KOPT-K1 (cell line): ENCODE data around the gene TRPC4AP.
"Not testable (repeated sequence)": the region's sequence is repeated elsewhere in the genome, so short reads cannot be mapped to it uniquely, and the experiment has no call there.

Source experiments
- H3K27ac ChIP-seq: fragments of 200-600 bp; sonication (generic); 2 replicates; pipeline ENCODE4 v1.5.1; 2016; ENCODE audit warnings: antibody characterized with exemption, mild to moderate bottlenecking, low read depth, low read length; ENCODE audit not compliant: poor library complexity, severe bottlenecking
- H3K36me3 ChIP-seq: fragments of 200-600 bp; sonication (generic); 2 replicates; pipeline ENCODE4 v1.5.1; 2017; ENCODE audit warnings: antibody characterized with exemption, mild to moderate bottlenecking, low read length, moderate library complexity; ENCODE audit not compliant: insufficient read depth
- H3K9me3 ChIP-seq: fragments of 200-600 bp; sonication (generic); 2 replicates; pipeline ENCODE4 v1.5.1; 2017; ENCODE audit warnings: antibody characterized with exemption, low read length, mild to moderate bottlenecking; ENCODE audit not compliant: insufficient read depth, poor library complexity, severe bottlenecking

TRPC4AP gene

DNA sequence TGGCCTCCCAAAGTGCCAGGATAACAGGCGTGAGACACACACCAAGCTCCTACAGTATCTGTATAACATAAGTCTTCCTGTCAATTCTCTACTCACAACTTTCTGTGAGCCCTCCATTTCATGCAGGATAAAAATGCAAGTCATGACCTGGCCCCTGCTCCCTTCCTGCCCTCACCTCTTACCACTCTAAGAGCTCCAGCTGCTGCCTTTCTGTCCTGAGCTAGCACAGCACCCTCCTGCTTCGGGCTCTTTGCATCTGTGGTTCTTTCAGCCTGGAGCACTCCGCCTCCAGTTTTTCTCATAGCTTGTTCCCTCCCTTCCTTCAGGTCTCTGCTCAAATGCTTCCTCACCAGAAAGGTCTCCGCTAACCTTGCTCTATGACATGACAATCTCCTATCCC, 23.7 kb upstream of the TRPC4AP start:
- Histone ChIP-seq H3K9me3 (no peaks in the 10 kb centered on the region), H3K36me3 (peaks cover 59% of the 10 kb centered on the region), H3K27ac (no peak overlapping the region)

DNA sequence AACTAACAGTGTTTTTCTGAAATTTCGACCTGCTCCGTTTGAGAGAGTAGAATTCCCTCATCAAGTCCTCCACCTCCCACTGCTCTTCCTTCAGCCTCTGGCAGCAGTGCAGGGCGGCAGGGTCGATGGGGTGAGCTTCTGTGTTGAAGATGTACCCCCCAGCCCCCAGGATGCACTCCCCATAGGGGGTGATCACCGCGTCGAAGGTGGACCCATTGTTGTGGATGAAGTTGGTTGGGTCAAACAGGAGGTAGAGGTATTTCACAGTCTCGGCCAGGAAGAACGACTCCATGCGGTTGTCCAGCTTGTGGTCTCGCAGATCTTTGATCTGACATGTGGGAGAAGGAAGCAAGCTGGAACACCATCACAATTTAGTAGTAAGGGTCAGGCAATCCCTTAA, 23.0 kb upstream of the TRPC4AP start:
- no peak overlapping the region for H3K27ac ChIP-seq
- H3K36me3 ChIP-seq, result peaks cover 56% of the 10 kb centered on the region
- H3K9me3 ChIP-seq, result no peaks in the 10 kb centered on the region

DNA sequence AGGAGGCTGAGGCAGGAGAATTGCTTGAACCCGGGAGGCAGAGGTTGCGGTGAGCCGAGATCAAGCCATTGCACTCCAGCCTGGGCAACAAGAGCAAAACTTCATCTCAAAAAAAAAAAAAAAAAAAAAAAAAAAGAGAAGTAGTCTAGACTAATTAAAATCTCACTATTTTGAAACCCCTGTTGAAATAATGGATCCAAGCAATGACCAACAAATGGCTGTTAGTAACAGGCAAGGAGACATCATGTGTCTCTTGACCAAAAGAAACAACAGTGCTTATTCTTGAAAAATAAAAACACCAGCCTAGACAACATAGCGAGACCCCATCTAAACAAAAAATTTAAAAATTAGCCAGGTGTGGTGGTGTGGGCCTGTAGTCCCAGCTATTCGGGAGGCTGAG, 19.7 kb upstream of the TRPC4AP start:
- not testable (repeated sequence) for H3K27ac ChIP-seq, H3K9me3 ChIP-seq
- H3K36me3 ChIP-seq, result peaks cover 26% of the 10 kb centered on the region

DNA sequence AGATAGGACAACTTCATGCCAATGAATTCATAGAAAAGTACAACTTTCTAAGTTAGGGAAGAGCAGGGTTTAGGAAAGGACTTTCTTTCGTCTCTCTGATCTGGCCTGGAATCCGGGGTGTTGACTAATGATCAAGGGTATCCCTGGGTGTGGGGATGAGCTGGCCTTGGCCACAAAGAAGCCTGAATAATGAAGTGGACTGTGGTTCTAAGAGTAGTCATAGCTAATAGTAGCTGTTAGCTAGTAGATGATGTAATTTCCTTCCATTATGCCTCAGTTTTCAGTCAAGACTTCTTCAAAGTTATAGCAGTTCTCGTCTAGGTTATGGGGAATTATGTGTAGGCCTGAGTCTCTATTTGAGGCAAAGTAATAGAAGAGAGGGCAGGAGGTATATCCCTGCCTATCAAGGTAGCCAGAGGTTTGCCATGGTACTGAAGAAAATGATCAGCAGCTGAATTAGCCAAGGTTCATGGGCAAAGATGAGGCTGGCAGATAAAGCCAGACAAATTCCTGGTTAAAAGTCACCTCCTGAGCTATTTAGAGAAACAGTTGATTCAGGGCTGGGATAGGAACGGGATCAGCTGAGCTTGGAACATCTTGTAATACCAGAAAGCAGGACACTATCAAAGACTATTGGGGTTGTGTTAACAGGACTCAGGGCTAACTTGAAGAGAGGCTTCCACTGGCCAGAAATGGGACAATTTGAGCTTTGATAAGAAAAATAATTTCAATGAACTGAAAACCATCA, 18.7 kb upstream of the TRPC4AP start:
- Histone ChIP-seq H3K9me3 (no peaks in the 10 kb centered on the region), H3K27ac (no peak overlapping the region), H3K36me3 (peaks cover 19% of the 10 kb centered on the region)

DNA sequence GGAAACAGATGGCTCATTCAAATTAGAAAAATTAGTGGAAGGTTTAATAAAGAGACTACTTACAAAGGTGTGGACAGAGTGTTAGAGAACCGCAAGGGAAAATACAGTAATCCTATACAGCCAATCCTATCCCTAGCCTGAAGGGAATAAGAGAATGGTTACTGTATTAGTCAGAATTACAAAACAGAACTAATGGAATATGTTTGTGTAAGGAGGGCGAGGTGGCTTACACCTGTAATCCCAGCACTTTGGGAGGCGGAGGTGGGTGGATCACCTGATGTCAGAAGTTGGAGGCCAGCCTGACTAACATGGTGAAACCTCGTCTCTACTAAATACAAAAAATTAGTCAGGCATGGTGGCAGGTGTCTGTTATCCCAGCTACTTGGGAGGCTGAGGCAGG, 16.3 kb upstream of the TRPC4AP start:
- H3K27ac ChIP-seq, result no peak overlapping the region
- no peaks in the 10 kb centered on the region for H3K36me3 ChIP-seq
- H3K9me3 ChIP-seq, result no peaks in the 10 kb centered on the region

DNA sequence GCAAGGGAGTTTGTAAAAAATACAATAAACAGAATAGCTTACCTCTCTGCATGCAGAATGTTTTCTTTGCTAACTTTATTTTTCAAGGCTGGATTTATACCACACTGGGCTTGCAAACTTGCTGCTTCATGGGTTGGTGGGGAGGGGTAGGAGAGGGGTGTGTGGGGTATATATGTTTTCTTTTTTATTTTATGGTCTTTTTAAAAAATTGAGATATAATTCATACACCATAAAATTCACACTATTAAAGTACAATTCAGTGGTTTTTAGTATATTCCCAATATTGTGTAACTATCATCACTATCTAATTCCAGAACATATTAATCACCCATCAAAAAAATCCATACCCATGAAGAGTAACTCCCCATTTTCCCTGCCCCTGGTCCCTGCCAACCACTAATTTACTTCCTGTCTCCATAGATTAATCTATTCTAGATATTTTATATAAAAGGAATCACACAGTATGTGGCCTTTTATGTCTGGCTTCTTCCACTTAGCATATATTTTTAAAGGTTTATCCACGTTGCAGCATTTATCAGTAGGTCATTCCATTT, 14.3 kb upstream of the TRPC4AP start:
- Histone ChIP-seq H3K9me3 (no peaks in the 10 kb centered on the region), H3K36me3 (no peaks in the 10 kb centered on the region), H3K27ac (no peak overlapping the region)

DNA sequence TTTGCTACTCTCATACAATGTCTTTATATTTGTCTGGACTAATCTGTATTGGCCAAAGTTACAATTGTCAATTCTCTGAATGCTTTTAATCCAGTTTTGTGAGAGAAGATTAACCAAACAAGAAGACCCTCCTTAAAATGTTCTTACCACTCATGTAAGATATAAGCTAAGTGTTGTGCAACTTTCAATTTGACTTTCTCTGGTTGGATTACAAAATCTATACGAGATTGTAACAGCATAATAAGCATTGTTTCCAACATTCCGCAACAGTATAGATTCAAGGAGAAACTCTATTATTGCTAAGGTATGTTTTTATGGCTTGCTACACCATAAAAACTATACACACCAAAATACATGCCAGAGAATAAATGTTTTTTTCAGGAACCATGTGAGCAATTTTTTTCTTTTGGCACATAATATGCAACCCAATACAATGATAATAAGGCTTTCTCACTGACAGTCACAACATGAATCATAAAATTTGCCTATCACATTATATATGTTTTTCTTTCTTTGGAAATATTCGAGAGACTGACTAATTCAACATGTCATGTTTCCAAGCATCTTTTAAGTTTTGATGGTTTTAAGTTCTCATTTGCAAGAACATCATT, 12.2 kb upstream of the TRPC4AP start:
- Histone ChIP-seq H3K9me3 (no peaks in the 10 kb centered on the region), H3K36me3 (no peaks in the 10 kb centered on the region), H3K27ac (no peak overlapping the region)

DNA sequence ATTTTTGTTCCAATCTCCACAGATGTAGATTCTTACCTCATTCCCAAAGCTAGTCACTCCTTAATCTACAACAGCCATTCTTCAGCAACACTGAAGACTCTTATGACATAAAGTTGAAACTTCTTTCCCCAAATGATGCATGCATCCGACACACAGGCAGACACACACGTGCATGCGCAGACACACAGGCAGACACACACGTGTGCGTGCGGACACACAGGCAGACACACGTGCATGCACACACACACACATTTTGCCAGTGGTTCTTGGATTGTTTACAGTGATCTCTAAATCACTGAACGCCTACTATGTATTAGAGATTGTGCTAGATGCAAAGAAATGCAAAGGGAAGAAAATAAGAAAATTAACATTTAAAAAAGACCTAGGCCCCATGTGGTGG, 9.0 kb upstream of the TRPC4AP start:
- Histone ChIP-seq H3K27ac (no peak overlapping the region), H3K36me3 (no peaks in the 10 kb centered on the region), H3K9me3 (no peaks in the 10 kb centered on the region)

DNA sequence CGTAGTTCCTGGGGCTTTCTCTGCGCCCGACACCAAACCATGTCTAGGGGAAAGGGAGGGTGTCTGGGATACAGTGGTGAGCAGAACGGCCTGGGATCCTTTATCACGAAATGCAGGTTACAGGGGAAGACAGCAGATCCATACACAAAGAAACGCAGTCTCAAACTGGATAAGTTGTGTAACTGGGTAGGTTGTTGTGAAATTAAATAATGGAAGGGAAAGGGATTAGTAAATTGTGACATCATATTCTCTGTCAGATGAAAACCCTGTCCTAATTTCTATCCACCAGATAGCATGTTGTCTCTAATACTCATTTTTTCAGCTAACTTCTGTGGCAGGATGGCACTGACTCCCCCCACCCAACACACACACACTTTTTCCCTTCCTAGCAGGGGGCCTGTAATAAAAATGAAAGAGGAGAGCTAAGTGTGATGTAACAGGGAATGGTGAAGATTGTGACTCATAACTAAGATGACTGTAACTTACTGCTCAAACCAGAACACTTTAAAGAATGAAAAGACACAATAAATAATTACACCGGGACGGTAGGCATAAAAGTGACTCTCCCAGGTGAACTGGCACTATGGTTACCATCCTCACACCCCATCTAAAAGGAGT, 769 bp upstream of the TRPC4AP start:
- Histone ChIP-seq H3K9me3 (no peaks in the 10 kb centered on the region), H3K27ac (peak overlapping the region; percentile 73)

DNA sequence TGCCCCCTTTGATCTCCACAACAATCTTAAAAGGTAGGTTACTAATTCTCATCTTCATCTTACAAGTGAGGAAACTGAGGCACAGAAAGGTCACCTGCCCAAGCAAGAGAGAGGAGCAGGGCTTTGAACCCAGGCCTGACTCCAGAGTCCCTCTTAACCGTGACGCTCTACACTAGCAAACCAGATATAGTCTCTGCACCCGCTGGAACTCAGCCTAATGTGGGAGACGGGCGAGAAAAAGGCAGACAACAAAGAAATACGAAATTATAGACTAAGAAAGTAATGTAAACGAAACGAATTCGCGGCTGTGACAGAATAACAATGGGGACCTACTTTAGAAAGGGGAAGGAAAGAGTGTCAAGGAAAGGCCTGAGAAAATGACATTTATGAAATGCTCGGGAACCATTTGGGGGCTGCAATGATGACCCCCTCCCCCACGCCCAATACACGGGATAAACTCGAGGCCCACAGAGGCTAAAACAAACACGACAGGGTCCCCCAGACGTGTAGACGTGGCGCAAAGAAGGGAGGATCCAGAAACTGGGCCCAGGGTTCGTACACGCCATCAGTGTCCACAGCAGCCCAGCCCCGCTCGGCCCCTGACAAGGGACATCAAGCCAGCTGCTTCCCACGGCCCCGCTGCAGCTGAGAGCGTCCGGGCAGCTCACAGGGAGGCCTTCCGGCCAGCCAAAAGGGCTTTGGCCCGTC, 637 bp downstream of the TRPC4AP start:
- Histone ChIP-seq H3K36me3 (peaks cover 26% of the 10 kb centered on the region), H3K27ac (peak overlapping the region; percentile 73), H3K9me3 (no peaks in the 10 kb centered on the region)

More for the DNA sequence above, 769 bp upstream of the TRPC4AP start:
- peaks cover 13% of the 10 kb centered on the region; the same call in 1 of the 2 replicates for H3K36me3 ChIP-seq

DNA sequence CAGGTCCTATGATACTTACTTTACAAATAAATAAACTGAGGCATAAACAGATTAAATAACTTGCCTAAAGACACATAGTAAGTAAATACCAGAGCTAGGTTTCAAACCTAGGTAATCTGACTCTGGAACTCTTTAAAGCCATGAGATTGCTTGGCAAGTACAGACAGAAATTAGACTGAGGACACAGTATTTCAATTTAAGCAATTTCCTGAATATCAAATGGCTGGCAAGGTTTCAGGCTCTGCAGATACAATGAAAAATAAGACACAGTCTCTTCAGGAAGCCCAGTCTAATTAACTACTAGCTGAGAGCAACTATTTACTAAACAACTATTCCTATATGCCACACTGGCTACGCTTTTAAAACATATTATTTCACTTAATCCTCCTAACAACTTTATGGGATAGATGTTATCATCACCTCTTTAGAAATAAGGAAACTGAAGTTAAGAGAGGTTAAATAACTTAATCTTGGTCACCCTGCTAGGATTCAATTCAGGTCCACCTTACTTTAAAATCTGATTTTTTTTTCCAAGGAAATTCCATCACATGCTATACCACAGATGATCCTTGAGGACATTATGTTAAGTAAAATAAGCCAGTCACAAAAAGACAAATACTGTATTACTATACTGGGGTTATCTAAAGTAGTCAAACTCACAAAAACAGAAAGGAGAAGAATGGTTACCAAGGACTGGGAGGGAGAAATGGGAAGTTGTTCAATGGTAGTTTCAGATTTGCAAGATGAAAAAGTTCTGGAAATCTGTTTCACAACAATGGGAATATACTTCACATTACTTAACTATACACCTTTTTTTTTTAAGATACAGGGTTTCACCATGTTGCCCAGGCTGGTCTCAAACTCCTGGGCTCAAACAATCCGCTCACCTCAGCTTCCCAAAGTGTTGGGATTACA, 4.1 kb downstream of the TRPC4AP start:
- Histone ChIP-seq H3K36me3 (peaks cover 33% of the 10 kb centered on the region), H3K27ac (no peak overlapping the region), H3K9me3 (no peaks in the 10 kb centered on the region)

DNA sequence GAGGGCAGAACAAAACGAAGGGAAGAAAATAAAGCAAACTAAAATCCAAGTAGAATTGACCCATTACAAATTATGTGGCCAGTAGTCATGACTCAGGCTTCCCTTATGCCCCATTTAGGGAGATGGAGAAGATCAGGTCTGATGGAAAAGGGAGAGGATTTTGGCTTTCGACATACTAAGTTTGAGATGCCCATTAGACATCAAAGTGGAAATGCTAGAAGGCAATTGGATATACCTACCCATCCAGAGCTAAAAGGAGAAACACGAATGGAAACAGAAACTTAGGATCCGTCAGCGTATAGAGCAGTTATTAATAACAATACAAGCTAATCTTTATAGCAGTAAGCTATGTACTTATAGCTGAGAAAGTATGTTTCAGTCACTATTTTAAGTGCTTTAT, 4.8 kb downstream of the TRPC4AP start:
- Histone ChIP-seq H3K27ac (no peak overlapping the region), H3K36me3 (peaks cover 38% of the 10 kb centered on the region), H3K9me3 (no peaks in the 10 kb centered on the region)

DNA sequence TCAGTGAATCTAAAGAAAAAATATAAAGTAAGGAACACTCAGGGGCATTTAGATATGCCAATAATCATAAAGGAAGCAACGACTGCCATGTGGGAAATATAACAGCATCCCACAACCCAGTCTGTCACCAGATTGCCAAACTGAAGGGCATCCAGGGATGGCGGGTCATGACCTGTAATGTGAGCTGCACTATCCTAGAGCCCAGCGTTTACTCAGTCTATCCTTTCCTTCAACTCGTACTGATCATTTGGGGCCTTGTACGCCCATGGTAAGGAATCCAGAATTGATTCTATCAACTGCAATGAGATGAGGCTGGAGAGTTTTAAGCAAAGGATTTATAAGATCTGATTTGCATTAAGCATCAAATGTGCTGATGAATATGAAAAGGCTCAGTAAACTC, 5.3 kb downstream of the TRPC4AP start:
- Histone ChIP-seq H3K27ac (no peak overlapping the region), H3K9me3 (no peaks in the 10 kb centered on the region), H3K36me3 (peaks cover 38% of the 10 kb centered on the region)

DNA sequence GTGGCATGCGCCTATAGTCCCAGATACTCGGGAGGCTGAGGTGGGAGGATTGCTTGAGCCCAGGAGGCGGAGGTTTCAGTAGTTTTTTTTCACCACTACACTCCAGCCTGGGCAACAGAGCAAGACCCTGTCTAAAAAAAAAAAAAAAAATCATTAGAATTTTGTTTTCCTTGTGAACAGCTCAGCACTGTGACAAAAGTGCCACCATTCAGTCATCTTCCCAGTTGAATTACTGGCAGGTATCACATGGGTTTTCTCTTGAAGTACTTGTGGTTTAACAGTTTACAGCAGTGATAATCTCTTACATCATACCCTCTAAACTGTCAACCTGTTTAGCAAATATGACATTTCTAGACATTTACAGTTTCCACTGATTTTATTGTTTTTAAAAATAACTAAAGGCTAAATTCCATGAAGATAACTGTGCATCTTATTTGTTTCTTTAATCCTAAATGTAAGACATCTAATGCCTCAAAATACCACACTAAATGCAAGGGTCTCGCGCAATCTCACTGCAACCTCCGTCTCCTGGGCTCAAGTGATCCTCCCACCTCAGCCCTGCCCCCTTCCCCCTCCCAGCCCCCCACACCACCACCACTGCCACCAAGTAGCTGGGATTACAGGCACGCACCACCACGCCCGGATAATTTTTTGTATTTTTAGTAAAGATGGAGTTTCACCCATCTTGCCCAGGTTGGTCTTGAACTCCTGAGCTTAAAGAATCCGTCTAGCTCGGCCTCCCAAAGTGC, 7.0 kb downstream of the TRPC4AP start:
- H3K36me3 ChIP-seq, result peaks cover 38% of the 10 kb centered on the region
- peak overlapping the region; percentile 56 for H3K27ac ChIP-seq
- no peaks in the 10 kb centered on the region for H3K9me3 ChIP-seq
